SIG-M5 treated with dmso at 0.1 percent for 504 hours (cell line): ENCODE results near the gene AGPAT4.
"Not testable (repeated sequence)": the region's sequence is repeated elsewhere in the genome, so short reads cannot be mapped to it uniquely, and the experiment has no call there.

Experiments
- DNase-seq: peaks from one replicate; lab custom pipeline; 2025; ENCODE audit not compliant: unreplicated experiment; lab: John Stamatoyannopoulos, UW

AGPAT4 gene, protein sequence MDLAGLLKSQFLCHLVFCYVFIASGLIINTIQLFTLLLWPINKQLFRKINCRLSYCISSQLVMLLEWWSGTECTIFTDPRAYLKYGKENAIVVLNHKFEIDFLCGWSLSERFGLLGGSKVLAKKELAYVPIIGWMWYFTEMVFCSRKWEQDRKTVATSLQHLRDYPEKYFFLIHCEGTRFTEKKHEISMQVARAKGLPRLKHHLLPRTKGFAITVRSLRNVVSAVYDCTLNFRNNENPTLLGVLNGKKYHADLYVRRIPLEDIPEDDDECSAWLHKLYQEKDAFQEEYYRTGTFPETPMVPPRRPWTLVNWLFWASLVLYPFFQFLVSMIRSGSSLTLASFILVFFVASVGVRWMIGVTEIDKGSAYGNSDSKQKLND

DNA sequence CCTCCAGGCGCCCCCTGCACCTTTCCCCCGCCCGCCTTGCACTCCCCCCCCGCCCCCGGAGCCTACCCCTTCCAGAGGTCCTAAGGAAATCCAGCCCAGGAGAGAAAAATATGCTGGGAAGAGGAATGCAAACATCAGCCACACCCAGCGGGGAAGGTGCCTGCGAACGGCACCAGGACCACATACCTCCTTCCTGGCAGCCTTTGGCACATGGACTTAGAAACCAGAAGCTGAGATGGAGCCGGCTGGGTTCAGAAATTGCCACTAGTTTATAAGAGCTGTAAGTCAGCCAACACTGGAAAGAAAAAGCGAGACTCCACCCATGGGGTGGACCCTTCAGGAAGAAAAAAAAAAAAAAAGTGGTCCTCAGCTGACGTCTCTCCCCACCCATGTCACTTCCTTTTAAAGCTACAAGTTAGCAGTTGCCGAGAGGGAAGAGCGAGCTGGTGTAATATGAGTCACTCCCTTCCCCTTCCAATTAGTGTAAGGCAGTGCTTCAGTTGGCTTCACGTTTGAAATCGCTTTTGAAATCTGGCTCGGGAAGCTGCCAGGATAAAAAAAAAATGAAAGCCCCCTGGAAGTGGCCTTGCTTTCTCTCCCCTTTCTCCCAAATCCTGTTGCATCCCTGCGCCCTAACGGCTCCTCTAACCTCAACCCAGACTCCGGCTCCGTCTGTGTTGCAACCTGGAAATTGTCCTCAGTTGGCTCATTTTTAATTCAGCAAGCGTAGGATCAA lies at the start of gene AGPAT4:
AGPAT4 (minus strand) TSS at position 310 of the 736 bp plus-strand sequence. CDS start 41,848 bp downstream, outside the sequence.
- DNase-seq: peak; percentile 96

DNA sequence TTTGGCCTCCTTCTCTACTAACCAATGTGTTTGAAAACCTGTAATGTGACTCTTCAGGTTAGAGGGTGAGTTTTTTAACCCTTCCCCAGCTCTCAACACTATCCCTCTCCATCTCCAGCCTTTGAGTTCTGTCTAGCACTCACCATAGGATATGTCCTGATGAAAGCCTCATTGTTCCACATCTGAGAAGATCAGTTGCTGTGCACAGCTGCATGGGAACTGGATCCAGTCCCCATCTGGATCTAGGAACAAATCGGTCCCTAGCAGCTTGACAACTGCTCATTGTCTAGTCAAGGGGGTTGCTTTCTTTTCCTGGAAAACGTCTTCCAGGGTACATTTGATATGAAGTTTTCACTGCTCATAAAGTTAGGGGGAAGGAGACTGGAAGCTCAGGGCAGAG lies 45.4 kb upstream of the AGPAT4 start:
- DNase-seq: no peak

- DNase-seq: no peak
Observed at GRCh38 chr6:161318456-161318855, 44.6 kb upstream of the AGPAT4 start.

DNA sequence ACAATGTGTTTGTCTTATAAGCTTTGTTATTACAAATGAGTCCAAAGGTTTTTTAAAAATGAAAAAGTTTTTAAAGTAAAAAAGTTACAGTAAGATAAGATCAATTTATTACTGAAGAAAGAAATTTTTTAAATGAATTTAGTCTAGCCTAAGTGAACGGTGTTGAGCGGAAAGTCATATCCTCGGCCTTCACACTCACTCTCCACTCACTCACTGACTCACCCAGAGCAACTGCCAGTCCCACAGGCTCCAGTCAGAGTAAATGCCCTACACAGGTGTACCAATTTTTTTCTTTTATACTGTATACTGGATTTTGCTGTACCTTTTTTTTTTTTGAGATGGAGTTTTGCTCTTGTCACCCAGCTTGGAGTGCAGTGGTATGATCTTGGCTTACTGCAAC lies 42.7 kb upstream of the AGPAT4 start:
- no peak for DNase-seq

GRCh38 chr6:161315246-161315917 lies 41.5 kb upstream of the AGPAT4 start:
- not testable (repeated sequence) for DNase-seq

DNA sequence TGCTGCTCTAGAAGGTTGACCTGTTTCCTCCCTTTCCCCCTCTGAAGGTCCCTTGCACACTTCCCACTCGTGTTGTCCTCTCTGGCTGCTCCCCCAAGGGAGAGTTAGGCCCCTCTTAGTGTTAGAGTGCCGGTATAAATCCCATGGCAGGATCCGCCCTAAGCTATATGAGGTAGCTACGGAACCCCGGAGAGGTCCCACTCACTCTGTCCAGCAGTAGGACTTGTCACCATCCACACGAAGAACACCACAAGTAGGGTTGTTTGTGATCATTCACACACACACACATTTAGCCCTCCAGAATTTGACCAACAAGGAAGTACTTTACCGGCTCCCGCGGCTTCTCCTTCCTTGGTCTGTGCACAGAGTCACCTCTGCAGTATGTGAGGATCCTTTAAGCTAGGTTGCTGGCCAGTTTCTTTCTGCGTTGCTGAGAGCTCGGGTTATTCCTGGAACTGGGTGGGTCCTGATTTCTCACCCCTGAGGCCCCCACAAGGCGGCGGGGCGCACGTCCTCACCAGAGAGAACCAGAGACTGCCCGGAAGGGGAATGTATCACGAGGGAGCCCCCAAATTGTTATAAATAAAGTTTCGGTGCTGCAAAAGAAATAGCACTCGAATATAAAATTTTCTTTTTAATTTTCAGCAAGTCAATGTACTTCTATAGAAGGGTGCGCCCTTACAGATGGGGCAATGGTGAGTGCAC lies 40.8 kb upstream of the AGPAT4 start:
- DNase-seq: not testable (repeated sequence)

- DNase-seq: no peak
Observed at GRCh38 chr6:161313940-161314509, 40.2 kb upstream of the AGPAT4 start.

- DNase-seq: not testable (repeated sequence)
Observed at GRCh38 chr6:161313475-161313874, 39.6 kb upstream of the AGPAT4 start.

- DNase-seq: not testable (repeated sequence)
Observed at GRCh38 chr6:161309774-161310173, 35.9 kb upstream of the AGPAT4 start.

GRCh38 chr6:161308075-161308655 lies 34.3 kb upstream of the AGPAT4 start:
- no peak for DNase-seq

- DNase-seq: no peak
Observed at GRCh38 chr6:161305860-161306259, 32.0 kb upstream of the AGPAT4 start.

DNA sequence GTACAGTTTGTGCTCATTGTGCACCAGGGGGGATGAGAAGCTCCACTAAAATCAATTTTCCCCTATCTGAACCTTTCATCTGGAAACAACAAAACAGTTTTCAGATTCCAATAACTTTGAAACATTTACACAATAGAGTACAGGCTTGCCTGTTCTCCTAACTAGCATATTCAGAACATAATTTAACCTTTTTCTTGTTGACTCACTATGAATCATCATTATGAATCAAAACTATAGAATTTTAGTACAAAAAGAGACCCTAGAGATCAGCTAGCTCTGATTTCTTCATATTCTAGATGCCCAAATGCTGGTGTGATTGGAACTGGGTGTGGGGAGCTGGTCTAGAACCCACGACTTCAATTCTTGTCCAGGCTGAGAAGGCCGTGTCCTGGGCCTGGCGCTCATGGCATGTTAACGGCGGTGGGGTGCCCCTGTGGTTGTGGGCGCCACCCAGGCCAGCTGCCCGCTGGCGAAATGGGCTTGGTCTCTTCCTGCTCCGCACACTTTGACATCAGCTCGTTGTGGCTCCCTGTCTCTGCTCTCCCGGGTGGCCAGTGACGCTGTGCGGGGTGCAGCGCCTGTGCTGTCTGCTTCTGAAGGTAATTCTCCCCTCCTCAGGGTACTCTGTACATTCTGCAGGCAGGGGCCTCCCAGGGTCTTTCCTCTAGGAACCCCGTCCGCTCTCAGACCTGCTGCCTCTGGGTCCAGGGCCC lies 29.9 kb upstream of the AGPAT4 start:
- no peak for DNase-seq

- no peak for DNase-seq
Observed at GRCh38 chr6:161302949-161303348, 29.1 kb upstream of the AGPAT4 start.

DNA sequence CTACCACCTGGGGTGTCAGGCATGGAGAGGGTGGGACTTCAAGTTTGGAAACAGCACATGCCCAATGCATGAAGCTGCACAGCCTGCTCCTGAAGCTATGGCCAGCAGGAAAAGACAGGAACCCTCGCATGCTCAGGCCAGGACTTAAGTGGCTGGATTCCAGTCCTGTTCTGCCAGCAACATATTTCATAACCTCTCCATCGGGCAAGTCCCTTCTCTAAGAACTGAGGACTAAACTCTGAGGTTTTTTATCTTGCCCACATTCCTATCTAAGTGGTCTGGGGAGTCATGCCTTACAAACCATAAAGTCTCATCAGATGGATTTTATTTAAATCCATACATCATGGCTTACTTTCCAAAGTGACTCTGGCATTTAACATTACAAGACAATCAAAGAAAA lies 27.5 kb upstream of the AGPAT4 start:
- DNase-seq: no peak

DNA sequence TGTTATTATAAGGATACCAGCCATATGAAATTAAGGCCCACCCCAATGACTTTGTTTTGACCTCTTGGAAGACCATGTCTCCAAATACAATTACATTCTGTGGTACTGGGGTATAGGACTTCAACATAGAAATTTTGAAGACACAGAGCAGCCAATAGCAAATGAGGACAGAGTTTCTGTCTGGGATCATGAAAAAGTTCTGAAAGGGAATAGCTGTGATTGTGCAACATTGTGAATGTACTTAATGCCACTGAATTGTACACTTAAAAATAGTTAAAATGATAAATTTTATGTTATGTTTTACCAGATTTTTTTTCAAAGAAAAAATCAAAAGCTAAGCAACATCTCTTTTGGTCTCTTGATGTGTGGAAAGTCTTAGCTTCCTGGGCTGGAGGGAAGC lies 27.0 kb upstream of the AGPAT4 start:
- no peak for DNase-seq

- no peak for DNase-seq
Observed at GRCh38 chr6:161299726-161300125, 25.9 kb upstream of the AGPAT4 start.

GRCh38 chr6:161295784-161296183 lies 21.9 kb upstream of the AGPAT4 start:
- no peak for DNase-seq

GRCh38 chr6:161292650-161293281 lies 18.9 kb upstream of the AGPAT4 start:
- DNase-seq: no peak

GRCh38 chr6:161292145-161292544 lies 18.3 kb upstream of the AGPAT4 start:
- no peak for DNase-seq
